ENCODE measurements around the gene UBE4B.
"Not testable (repeated sequence)": the region's sequence is repeated elsewhere in the genome, so short reads cannot be mapped to it uniquely, and the experiment has no call there.

UBE4B gene

GRCh38 chr1:10045480-10046355 is 13.0 kb downstream of the UBE4B start:
- DNase-seq: no peak

- DNase-seq: peak; percentile 19
These were observed 13.8 kb downstream of the UBE4B start for GRCh38 chr1:10046356-10047085.

- DNase-seq: no peak
These were observed 15.8 kb downstream of the UBE4B start for GRCh38 chr1:10048601-10049000.

- DNase-seq: no peak
These were observed 17.9 kb downstream of the UBE4B start for GRCh38 chr1:10050611-10051010.

- no peak for DNase-seq
These were observed 18.9 kb downstream of the UBE4B start for GRCh38 chr1:10051656-10052055.

- no peak for DNase-seq
These were observed 19.6 kb downstream of the UBE4B start for GRCh38 chr1:10052347-10052746.

GRCh38 chr1:10054465-10054864 is 21.7 kb downstream of the UBE4B start:
- peak; percentile 71 for DNase-seq

GRCh38 chr1:10056599-10056987 is 23.8 kb downstream of the UBE4B start:
- no peak for DNase-seq

GRCh38 chr1:10057343-10057742 is 24.6 kb downstream of the UBE4B start:
- DNase-seq: no peak

GRCh38 chr1:10057796-10058195 is 25.0 kb downstream of the UBE4B start:
- DNase-seq: no peak

- no peak for DNase-seq
These were observed 26.6 kb downstream of the UBE4B start for GRCh38 chr1:10059342-10059718.

GRCh38 chr1:10060311-10061100 is 27.7 kb downstream of the UBE4B start:
- DNase-seq: no peak

GRCh38 chr1:10061276-10061675 is 28.5 kb downstream of the UBE4B start:
- no peak for DNase-seq

GRCh38 chr1:10063878-10064277 is 31.1 kb downstream of the UBE4B start:
- DNase-seq: no peak

- no peak for DNase-seq
These were observed 31.9 kb downstream of the UBE4B start for GRCh38 chr1:10064416-10065343.

- DNase-seq: peak; percentile 36
These were observed 32.6 kb downstream of the UBE4B start for GRCh38 chr1:10065344-10065685.

- DNase-seq: no peak
These were observed 33.0 kb downstream of the UBE4B start for GRCh38 chr1:10065760-10066159.

GRCh38 chr1:10068605-10069294 is 36.0 kb downstream of the UBE4B start:
- DNase-seq: no peak

GRCh38 chr1:10070206-10070605 is 37.4 kb downstream of the UBE4B start:
- DNase-seq: no peak

- DNase-seq: no peak
These were observed 38.9 kb downstream of the UBE4B start for GRCh38 chr1:10071640-10072039.

- not testable (repeated sequence) for DNase-seq
These were observed 40.6 kb downstream of the UBE4B start for GRCh38 chr1:10073371-10073770.
